Posterior vena cava (tissue), 2 donors: ENCODE data around the gene LIPK. TPM values are rescaled to one million over a fixed set of nuclear protein-coding genes. Genes with fewer than 3 reads are reported as not detected.
"Not testable (repeated sequence)": the region's sequence is repeated elsewhere in the genome, so short reads cannot be mapped to it uniquely, and the experiment has no call there.

Experiments used
- DNase-seq: peaks from one replicate; pipeline ENCODE4 v3.0.0-alpha.2; 2020; ENCODE audit warnings: low spot score
- intact Hi-C, 2 donors: fragments of 100-400 bp; cut with DNase I; formaldehyde crosslinking; loops; one replicate each; pipeline versions ENCODE4 v1.14.1 to v1.14.2; 2022 to 2023
- long read RNA-seq, 2 donors: library from polyadenylated mRNA; unstranded; transcript quantifications; one replicate each; pipeline ENCODE4 v2.0.0, GENCODE V29; 2020 to 2021
- total RNA-seq, 2 donors: library from RNA; stranded (reverse); fragmentation: NEBNext Ultra II Directional; extraction: Animal tissue kit (Norgen Biotek cat#: 25700); gene quantifications; one replicate each; pipeline ENCODE4 v1.2.1, GENCODE V29; 2021
- donor health status: DM: yes; HTN: yes; CAD: no.
- donor health status: DM: yes; HTN: yes; CAD: no.

The LIPK gene
- total RNA-seq = not detected
- long read RNA-seq, donor 1 = 0 reads
- long read RNA-seq, donor 2 = 0 reads

GRCh38 chr10:88705958-88706357 is at the start of gene LIPK:
Gene LIPK (plus strand): TSS chr10:88706249. CDS start chr10:88724544, 18,295 bp downstream.
- no peak for DNase-seq
- intact Hi-C loops = no loop called here

GRCh38 chr10:88657901-88658300 is 48.1 kb upstream of the LIPK start:
- DNase-seq = no peak
- intact Hi-C loops = no loop called here

DNA sequence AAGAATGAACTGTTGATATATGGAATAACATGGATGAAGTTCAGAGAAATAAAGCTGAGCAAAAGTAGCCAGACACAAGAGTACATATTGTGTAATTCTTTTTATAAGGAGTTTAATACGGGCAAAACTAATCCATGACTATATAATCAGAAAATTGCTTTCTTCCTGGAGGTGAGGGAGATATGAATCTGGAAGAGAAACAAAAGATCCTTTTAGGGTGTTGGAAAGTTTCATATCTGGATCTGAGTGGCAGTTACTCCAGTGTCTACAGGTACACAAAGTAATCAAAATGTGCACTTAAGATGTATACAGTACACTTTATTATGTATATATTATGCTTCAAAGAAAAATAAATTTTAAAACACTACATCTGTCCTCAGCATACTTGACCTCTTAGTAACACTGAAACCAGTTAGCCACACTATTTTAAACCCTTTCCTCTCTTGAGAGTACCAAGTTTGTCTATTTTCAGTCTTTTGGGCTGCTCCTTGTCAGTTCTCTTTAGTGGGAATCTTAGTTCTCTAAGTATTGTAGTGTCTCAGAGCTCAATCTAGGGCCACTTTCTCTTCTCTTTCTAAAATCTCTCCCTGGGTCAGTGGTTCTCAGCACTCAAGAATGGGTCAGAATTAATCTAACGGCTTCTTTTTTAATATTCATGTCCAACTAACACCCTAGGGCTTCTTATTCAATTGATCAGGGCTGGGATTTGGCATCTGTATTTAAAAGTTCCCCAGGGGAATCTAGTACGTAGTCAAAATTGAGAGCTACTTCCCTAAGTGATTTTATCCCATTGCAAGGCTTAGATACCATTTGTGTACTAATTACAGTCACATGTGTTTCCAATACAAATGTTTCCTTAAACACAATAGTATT is 46.1 kb upstream of the LIPK start:
- DNase-seq = no peak
- intact Hi-C loops = no loop called here

DNA sequence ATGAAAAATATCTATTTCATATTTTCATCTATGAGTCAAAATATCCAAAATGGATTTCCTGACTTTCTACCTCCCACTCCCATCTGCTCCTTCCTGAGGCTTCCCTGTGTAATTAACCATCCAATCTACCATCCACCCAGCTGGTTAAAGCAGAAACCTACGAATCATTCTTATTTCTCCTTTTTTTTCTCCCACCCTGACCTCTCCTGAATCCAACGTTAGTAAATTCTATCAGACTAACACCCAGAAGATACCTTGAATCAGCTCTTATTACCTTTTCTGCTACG is 45.5 kb upstream of the LIPK start:
- DNase-seq = no peak

DNA sequence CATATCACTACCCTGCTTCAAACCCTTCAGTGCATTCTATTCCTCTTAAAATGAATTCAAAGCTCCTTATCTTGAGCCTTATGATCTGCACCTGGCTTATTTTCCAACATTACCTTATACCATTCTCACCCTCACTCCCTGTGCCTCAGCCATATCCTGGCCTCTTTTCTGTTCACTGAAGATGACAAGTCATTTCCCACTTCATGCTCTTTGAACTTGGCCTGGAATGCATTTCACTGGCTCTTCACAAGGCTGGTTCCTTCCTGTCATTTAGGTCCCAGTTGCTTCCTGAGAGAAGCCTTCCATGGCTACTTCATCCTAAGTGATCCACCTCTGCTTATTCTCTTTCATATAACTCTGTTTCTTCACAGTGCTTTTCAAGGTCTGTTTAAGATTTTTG is 45.0 kb upstream of the LIPK start:
- intact Hi-C loops = no loop called here

More for the DNA sequence above, 45.5 kb upstream of the LIPK start:
- intact Hi-C loops = no loop called here

GRCh38 chr10:88661577-88661976 is 44.5 kb upstream of the LIPK start:
- intact Hi-C loops = no loop called here

More for the DNA sequence above, 45.0 kb upstream of the LIPK start:
- no peak for DNase-seq

GRCh38 chr10:88663153-88663552 is 42.9 kb upstream of the LIPK start:
- intact Hi-C loops, DNase-seq: not testable (repeated sequence)

More at GRCh38 chr10:88661577-88661976, 44.5 kb upstream of the LIPK start:
- DNase-seq = no peak

GRCh38 chr10:88664142-88664541 is 41.9 kb upstream of the LIPK start, which contains the start of gene LIPF:
Gene LIPF (plus strand): TSS chr10:88664442. CDS start chr10:88667298, 2,856 bp downstream.
- DNase-seq = no peak

GRCh38 chr10:88668465-88668864 is 37.6 kb upstream of the LIPK start:
- no peak for DNase-seq
- intact Hi-C loops = no loop called here

More at GRCh38 chr10:88664142-88664541, 41.9 kb upstream of the LIPK start, which contains the start of gene LIPF:
- intact Hi-C loops = no loop called here

DNA sequence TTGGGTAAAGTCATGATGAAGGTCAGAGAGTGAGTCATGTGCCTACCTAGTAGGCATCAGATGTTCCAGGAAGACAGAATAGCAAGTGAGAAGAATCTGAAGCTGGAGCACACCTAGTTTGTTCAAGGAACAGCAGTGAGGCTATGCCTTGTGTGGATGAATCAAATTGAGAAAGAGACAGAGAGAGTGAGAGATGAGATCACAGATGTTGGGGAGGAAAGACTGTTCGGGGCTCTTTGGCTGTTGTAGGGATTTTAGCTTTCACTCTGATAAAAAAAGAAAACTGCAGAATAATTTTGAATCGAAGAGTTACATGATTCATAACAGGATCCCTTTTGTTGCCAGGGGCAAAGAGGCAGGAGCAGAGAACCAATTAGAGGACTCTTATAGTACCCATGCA is 35.6 kb upstream of the LIPK start:
- intact Hi-C loops = no loop called here
- no peak for DNase-seq

DNA sequence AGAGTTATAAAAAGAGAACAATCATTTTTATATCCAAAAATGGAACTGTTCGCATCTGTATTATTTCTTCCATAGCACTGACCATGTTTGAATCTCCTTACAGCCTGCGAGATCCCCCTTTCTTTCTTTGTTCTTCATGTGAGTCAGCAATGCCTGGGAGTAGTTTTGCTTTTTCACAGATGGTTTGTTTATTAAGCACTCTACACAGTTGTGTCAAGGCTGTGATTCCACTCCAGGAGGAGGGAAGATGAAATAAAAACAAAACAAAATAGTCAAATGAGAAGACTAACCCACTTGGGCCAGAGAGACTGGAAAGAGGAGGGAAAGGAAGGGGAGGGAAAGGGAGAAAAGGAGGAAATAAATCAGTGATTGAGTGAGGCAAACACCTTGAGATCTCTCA is 34.0 kb upstream of the LIPK start:
- no peak for DNase-seq
- intact Hi-C loops = no loop called here

GRCh38 chr10:88676283-88677060 is 29.6 kb upstream of the LIPK start:
- intact Hi-C loops = no loop called here
- DNase-seq = no peak

DNA sequence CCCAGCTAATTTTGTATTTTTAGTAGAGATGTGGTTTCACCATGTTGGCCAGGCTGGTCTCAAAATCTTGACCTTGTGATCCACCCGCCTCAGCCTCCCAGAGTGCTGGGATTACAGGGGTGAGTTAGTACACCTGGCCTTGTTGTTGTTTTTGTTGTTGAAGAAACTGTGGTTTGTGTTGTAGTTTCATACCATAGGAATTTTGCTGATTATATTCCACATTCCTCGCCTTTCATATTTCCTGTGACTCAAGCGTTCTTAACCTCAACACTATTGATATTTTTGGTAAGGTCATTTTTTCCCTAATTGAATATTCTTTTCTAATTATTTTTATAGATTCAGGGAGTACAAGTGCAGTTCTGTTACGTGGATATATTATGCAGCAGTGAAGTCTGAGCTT is 25.1 kb upstream of the LIPK start:
- intact Hi-C loops = loop anchor here in 1 of 2 donors (10.0 kb wide), 1 partner anchor 134 kb away; no protein-coding TSS in a partner anchor

GRCh38 chr10:88682491-88682890 is 23.6 kb upstream of the LIPK start:
- no peak for DNase-seq
- intact Hi-C loops = loop anchor here in 1 of 2 donors (10.0 kb wide), 1 partner anchor 132 kb away; no protein-coding TSS in a partner anchor

More for the DNA sequence above, 25.1 kb upstream of the LIPK start:
- no peak for DNase-seq

DNA sequence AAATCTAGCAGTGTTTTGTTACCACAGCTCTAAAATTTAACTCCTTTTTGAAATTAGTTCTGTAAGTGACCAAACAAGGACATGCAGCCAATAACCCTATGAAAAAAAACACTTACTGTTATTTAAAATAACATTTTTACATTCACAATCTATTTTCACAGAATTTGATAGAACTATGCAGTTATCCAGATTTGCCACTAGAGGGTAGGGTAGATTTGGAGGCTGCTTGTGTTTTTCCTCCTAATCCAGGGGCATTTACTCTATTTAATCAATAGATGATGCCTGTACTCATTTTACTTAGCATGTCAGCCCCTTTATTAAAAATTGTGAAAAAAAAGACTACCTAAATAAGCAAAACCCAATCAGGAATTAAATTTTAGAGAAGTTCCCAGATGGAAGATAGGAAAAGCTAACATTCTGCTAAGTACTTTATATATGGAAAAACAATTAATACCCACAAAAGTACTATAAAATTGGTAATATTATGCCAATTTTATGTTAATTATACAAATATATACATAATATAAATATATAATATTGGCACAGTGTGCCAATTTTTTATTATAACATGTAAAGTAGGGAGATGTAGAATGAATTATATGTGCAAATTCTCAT is 18.1 kb upstream of the LIPK start:
- no peak for DNase-seq
- intact Hi-C loops = loop anchor here in 1 of 2 donors (10.0 kb wide), 1 partner anchor 127 kb away; no protein-coding TSS in a partner anchor

GRCh38 chr10:88689366-88689765 is 16.7 kb upstream of the LIPK start:
- no peak for DNase-seq
- intact Hi-C loops = loop anchor here in 1 of 2 donors (10.0 kb wide), 1 partner anchor 125 kb away; no protein-coding TSS in a partner anchor

- DNase-seq = no peak
- intact Hi-C loops = no loop called here
Measured at GRCh38 chr10:88693392-88694020, 12.5 kb upstream of the LIPK start.

DNA sequence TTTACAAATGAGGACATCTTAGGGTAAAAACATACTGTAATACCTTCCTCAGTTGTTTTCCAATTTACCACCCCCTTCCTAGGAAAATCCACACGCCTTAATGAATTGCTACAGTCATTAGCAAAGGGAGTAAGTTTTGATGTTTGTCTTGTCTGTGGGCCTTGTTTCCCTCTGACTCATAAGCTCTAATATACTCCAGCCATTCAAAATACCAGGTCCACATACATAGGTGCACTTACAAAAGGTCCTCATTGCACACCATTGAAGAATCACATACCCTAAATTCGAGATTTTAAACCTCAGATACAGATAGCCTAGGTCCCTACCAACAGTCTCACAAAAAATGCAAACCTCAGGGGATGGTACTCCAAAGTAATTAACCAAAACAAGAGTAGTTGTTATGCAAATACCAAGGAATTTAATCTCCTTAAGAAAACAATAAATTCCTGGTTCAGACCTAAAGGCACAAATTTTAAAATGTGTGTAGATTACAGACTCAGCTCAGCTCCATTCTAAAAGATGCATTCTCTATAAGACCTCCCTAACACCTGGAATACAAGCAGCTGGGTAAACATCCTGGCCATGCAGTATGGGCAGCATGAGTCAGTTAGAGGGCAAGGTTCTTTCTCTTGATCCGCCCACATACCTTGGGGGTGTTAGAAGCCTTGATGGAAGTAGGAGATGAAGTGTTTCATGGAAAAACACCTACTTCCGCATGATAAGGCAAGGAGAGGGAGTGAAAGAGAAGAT is 3.0 kb upstream of the LIPK start:
- intact Hi-C loops = no loop called here
- DNase-seq = no peak
